ENCODE measurements around the gene MAP2K5. TPM values are rescaled to one million over a fixed set of nuclear protein-coding genes. Genes with fewer than 3 reads are reported as not detected.

MAP2K5 gene
- total and polyA plus RNA-seq, 9 of the 15 experiments (the other 6 are each of a cell fraction or from before 2014, with no cell fraction given) = 0.41 to 16.5 (median 7.5) TPM

GRCh38 chr15:67839929-67840748, 297.6 kb downstream of the MAP2K5 start, which contains the start of gene RNU6-1 (continued):
- TF ChIP-seq MTA2 (IDR thresholded peaks at IDR 0.05; ENCODE audit: low read depth) = 0 out of 2 replicates have a peak, but pooled peaks have one; percentile 20
- no peak for TF ChIP-seq GTF2B (IDR thresholded peaks at IDR 0.05; ENCODE audit: extremely low read depth, insufficient read length)
- no peak for TF ChIP-seq CHD1 (IDR thresholded peaks at IDR 0.05; ENCODE audit: low read length)
- TF ChIP-seq TFAM (CRISPR knock-in tag; conservative IDR thresholded peaks at IDR 0.05) = no peak
- TF ChIP-seq ZNF830 (CRISPR knock-in tag; IDR thresholded peaks at IDR 0.05) = no peak
- peak; percentile 45; the same call in 1 of the 2 replicates for TF ChIP-seq ZNF589 (CRISPR knock-in tag; IDR thresholded peaks at IDR 0.05; ENCODE audit: low read depth)
- peak in 1 of 2 experiments; percentile 56; a peak in 1 of 4 replicates for TF ChIP-seq CSDE1 (IDR thresholded peaks at IDR 0.05)
- no peak for TF ChIP-seq RBM39 (optimal IDR thresholded peaks at IDR 0.05; ENCODE audit: low read depth, low read length)
- no peak for TF ChIP-seq HSF4 (CRISPR knock-in tag; IDR thresholded peaks at IDR 0.05; ENCODE audit: borderline replicate concordance)
- TF ChIP-seq MYC (IDR thresholded peaks at IDR 0.05; ENCODE audit: low read depth, low read length) = peak; percentile 91
- no peak; the same call in 1 of the 2 replicates for TF ChIP-seq MYC (CRISPR knock-in tag; IDR thresholded peaks at IDR 0.05; ENCODE audit: borderline replicate concordance, low read depth)
- TF ChIP-seq CEBPZ (IDR thresholded peaks at IDR 0.05; ENCODE audit: borderline replicate concordance, low read depth, low read length) = no peak
- TF ChIP-seq MAFK (IDR thresholded peaks at IDR 0.05; ENCODE audit: low read length) = peak; percentile 7
- TF ChIP-seq YBX1 (IDR thresholded peaks at IDR 0.05) = no peak
- TF ChIP-seq FOS (IDR thresholded peaks at IDR 0.05; ENCODE audit: extremely low read depth, insufficient read length) = no peak
- TF ChIP-seq SIN3B (IDR thresholded peaks at IDR 0.05; ENCODE audit: low read depth) = no peak; the same call in 1 of the 2 replicates
- no peak for TF ChIP-seq ZNF324 (CRISPR knock-in tag; IDR thresholded peaks at IDR 0.05)
- no peak for TF ChIP-seq ESRRB (CRISPR knock-in tag; IDR thresholded peaks at IDR 0.05; ENCODE audit: borderline replicate concordance)
- peak; percentile 46; the same call in 1 of the 2 replicates for TF ChIP-seq NR2C2 (CRISPR knock-in tag; IDR thresholded peaks at IDR 0.05)
- peak; percentile 81 for TF ChIP-seq NR2C2 (tag; IDR thresholded peaks at IDR 0.05)
- no peak for TF ChIP-seq ZNF133 (CRISPR knock-in tag; IDR thresholded peaks at IDR 0.05)
- no peak for TF ChIP-seq RFX1 (IDR thresholded peaks at IDR 0.05)
- no peak for TF ChIP-seq THRB (CRISPR knock-in tag; conservative IDR thresholded peaks at IDR 0.05)
- no peak for TF ChIP-seq ZNF551 (CRISPR knock-in tag; IDR thresholded peaks at IDR 0.05)
- TF ChIP-seq KDM2B (CRISPR knock-in tag; IDR thresholded peaks at IDR 0.05) = peak; percentile 60; the same call in 1 of the 2 replicates
